Measurements from ENCODE around the gene RFTN1. TPM values are rescaled to one million over a fixed set of nuclear protein-coding genes. Genes with fewer than 3 reads are reported as not detected.

Gene RFTN1
- total and polyA plus RNA-seq, 7 donors, result 9.1 to 33.1 (median 15.9) TPM

DNA sequence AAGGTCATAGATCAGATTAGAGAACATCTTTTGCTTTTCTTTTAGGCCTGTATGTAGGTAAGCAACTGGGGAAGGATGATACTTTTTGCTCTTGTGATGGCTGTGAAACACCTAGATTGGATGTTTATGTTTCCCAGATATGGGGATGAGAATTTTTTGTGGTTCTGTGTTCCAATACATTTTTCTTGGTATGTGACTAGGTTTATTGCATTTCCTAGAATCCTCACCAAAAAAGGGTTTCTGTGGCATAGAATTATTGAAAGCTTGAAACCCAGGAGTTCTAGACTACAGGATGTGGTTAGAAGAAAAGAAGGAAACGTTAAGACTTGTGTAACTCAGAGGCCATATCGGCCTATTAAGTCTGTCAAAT lies 222.7 kb downstream of the RFTN1 start:
- Histone ChIP-seq H3K9me3 (no peaks in the 10 kb centered on the region), H3K27me3 (ENCODE audit: insufficient read depth in 3 of 3, low read length in 2 of 3) (no peaks in the 10 kb centered on the region), H3K4me1 (peaks cover 30% of the 10 kb centered on the region), H3K36me3 (ENCODE audit: insufficient read depth in 1 of 2, low read depth in 1 of 2) (peaks cover 0 to 11% of the 10 kb centered on the region in 2 donors), H3K27ac (peak overlapping the region; percentile 17), H3K4me3 (no peak overlapping the region)
- intact Hi-C loops (cut with DNase I), result loop anchor here (1.0 to 2.0 kb wide), 2 partner anchors 259 to 260 kb away; no protein-coding TSS in a partner anchor
- TF ChIP-seq, protein P1, sequence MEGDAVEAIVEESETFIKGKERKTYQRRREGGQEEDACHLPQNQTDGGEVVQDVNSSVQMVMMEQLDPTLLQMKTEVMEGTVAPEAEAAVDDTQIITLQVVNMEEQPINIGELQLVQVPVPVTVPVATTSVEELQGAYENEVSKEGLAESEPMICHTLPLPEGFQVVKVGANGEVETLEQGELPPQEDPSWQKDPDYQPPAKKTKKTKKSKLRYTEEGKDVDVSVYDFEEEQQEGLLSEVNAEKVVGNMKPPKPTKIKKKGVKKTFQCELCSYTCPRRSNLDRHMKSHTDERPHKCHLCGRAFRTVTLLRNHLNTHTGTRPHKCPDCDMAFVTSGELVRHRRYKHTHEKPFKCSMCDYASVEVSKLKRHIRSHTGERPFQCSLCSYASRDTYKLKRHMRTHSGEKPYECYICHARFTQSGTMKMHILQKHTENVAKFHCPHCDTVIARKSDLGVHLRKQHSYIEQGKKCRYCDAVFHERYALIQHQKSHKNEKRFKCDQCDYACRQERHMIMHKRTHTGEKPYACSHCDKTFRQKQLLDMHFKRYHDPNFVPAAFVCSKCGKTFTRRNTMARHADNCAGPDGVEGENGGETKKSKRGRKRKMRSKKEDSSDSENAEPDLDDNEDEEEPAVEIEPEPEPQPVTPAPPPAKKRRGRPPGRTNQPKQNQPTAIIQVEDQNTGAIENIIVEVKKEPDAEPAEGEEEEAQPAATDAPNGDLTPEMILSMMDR (IDR thresholded peaks at IDR 0.05), result no peak
- no peak for ATAC-seq
- no peak for DNase-seq
- WGBS, 3 donors, result 52 to 66% (median 56%) methylated on average over 2 of the region's 2 CpGs

DNA sequence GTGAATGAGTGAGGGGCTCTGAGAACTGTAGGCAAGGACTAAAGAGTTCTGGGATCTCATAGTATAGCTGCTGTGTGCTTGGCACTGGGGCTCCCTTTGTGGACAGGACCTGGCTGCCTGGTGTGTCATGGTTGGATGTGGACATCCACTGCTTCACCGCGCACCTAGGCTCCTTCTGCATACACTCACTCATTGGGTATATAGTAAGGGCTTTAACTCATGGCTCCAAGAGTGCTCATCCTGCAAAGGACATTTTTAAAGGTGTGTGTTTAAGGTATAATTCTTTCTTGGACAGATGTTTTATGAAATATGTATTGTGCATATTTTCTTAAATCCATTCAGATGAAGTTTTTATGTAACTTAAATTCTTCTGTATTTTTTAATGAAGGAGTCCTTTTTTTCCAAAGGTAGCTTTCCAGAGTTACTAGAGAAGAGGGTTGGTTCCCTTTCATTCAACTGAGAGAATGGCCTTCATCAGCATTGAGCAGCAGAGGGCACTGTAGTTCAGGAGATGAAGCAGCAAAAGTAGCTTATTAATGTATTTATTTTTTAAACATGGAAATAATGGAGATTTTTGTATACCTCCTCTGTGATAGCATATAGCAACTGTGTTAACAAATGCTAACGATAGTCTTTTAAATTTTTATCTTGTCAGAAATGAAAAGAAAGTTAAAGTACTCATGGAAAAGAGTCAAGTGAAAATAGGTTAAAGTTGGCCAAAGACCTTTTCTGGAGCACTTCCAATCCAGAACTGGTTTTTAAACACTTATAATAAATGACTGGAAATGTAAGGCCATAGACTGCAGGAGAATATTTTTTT lies 223.3 kb downstream of the RFTN1 start:
- Histone ChIP-seq H3K36me3 (ENCODE audit: insufficient read depth in 1 of 2, low read depth in 1 of 2) (peaks cover 0 to 5% of the 10 kb centered on the region in 2 donors), H3K9me3 (no peaks in the 10 kb centered on the region), H3K27me3 (ENCODE audit: insufficient read depth in 3 of 3, low read length in 2 of 3) (no peaks in the 10 kb centered on the region), H3K4me3 (no peak overlapping the region), H3K4me1 (peaks cover 36% of the 10 kb centered on the region), H3K27ac (peak overlapping the region; percentile 80)
- peak in 2 of 4 donors; percentile 38 to 65 for ATAC-seq
- no peak for DNase-seq
- WGBS, 3 donors, result 65 to 73% (median 71%) methylated on average over 3 of the region's 3 CpGs
- TF ChIP-seq, protein P1 (IDR thresholded peaks at IDR 0.05), result peak; percentile 81
- intact Hi-C loops (cut with DNase I), result loop anchor here (1.0 to 2.0 kb wide), 2 partner anchors 260 to 261 kb away; no protein-coding TSS in a partner anchor

DNA sequence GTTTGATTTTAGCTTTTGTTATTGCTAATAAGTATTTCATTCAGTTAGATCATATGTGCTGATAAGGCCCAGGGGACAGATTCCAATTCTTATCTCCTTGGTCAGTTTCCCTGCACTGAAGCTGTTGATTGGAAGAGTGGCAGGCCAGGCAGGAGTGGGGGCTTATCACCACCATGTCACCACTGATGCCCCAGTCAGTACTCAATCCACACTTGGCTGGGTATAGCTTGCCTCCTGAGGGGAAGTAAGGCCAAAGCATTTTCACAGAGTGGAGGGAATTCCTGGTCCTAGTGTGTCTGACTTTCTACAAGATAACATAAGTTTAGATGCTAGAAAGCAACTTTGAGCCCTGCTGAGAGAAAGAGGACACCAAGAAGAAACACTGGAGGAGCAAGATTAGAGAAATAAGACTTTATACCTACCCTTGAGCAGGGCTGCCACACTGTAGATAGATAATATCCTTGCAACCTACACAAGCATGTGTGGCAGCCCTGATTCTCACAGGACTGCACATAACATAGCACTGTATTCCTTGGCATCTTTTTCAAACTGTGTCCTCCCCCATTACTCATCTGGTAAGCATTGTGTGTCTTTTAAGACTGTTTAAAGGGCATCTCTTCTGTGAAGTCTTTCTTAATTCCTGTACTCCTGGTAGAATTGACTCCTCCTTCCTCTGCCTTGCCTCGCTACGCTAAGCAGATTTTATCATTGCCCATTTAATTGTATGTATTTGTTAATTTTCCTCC lies 224.2 kb downstream of the RFTN1 start:
- DNase-seq (no peak), ATAC-seq (peak in 1 of 4 donors; percentile 6)
- H3K9me3 ChIP-seq, result no peaks in the 10 kb centered on the region
- H3K27ac ChIP-seq, result peak overlapping the region; percentile 80
- H3K4me3 ChIP-seq, result no peak overlapping the region
- no peaks in the 10 kb centered on the region for H3K36me3 ChIP-seq (ENCODE audit: insufficient read depth in 1 of 2, low read depth in 1 of 2)
- intact Hi-C loops (cut with DNase I), result loop anchor here in 1 of 2 donors (2.0 kb wide), 1 partner anchor 223 kb away; the partner anchor contains the start of gene RFTN1
- 84 to 93% (median 85%) methylated on average over 2 of the region's 2 CpGs for WGBS, 3 donors
- H3K27me3 ChIP-seq (ENCODE audit: insufficient read depth in 3 of 3, low read length in 2 of 3), result no peaks in the 10 kb centered on the region
- TF ChIP-seq, protein P1 (IDR thresholded peaks at IDR 0.05), result no peak
- peaks cover 39% of the 10 kb centered on the region for H3K4me1 ChIP-seq

DNA sequence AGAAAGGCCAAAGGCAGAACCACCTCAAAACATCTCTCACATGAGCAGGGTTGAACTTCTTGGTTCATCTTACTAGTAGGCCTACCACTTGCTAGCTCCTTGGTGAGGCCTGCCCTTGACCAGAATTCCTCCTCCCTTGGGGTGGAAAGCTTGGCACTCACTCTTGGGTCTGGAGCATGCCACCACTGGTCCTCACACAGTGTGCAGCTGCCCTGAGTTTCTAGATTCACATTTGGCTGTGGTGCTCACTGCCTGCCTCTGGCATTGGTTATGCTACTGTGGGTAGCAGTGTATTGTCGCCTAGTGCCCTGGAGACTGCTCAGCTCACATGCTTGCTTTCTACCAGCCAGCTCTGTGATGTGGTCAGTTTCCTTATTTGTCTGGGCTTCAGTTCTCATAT lies 224.8 kb downstream of the RFTN1 start:
- peak in 1 of 2 donors; percentile 57 for DNase-seq
- intact Hi-C loops (cut with DNase I), result loop anchor here in 1 of 2 donors (2.0 kb wide), 1 partner anchor 224 kb away; the partner anchor contains the start of gene RFTN1
- H3K4me3 ChIP-seq, result no peak overlapping the region
- H3K36me3 ChIP-seq (ENCODE audit: insufficient read depth in 1 of 2, low read depth in 1 of 2), result peaks cover 0 to 4% of the 10 kb centered on the region in 2 donors
- WGBS, 3 donors, result 27 to 30% (median 29%) methylated on average over 1 of the region's 1 CpG
- TF ChIP-seq, protein P1 (IDR thresholded peaks at IDR 0.05), result no peak
- ATAC-seq, result peak; percentile 80 to 93 (median 88)
- H3K27me3 ChIP-seq (ENCODE audit: insufficient read depth in 3 of 3, low read length in 2 of 3), result no peaks in the 10 kb centered on the region
- no peaks in the 10 kb centered on the region for H3K9me3 ChIP-seq
- peak overlapping the region; percentile 80 for H3K27ac ChIP-seq
- H3K4me1 ChIP-seq, result peaks cover 39% of the 10 kb centered on the region

Data from psoas muscle (tissue), 8 donors.